Measurements from ENCODE around the gene SF3B1. TPM values are rescaled to one million over a fixed set of nuclear protein-coding genes. Genes with fewer than 3 reads are reported as not detected.

Gene SF3B1
- total RNA-seq, 1 donor from 2014 or later, result 148 TPM

GRCh38 chr2:197427986-197428385, 6.8 kb downstream of the SF3B1 start:
- Histone ChIP-seq H3K36me3 (ENCODE audit: control insufficient read depth, insufficient read depth, low read length) (no peaks in the 10 kb centered on the region), H3K27me3 (ENCODE audit: control insufficient read depth, insufficient read depth, low read length) (no peaks in the 10 kb centered on the region), H3K4me3 (ENCODE audit: low read depth, low read length) (no peak overlapping the region)
- no peak for DNase-seq (ENCODE audit: low read depth)
- TF ChIP-seq CTCF (IDR thresholded peaks at IDR 0.05; ENCODE audit: insufficient read depth, low read length, poor library complexity, severe bottlenecking), result no peak

- Histone ChIP-seq H3K36me3 (ENCODE audit: control insufficient read depth, insufficient read depth, low read length) (no peaks in the 10 kb centered on the region), H3K27me3 (ENCODE audit: control insufficient read depth, insufficient read depth, low read length) (no peaks in the 10 kb centered on the region), H3K4me3 (ENCODE audit: low read depth, low read length) (no peak overlapping the region)
- TF ChIP-seq CTCF (IDR thresholded peaks at IDR 0.05; ENCODE audit: insufficient read depth, low read length, poor library complexity, severe bottlenecking), result no peak
- DNase-seq (ENCODE audit: low read depth), result no peak
Measured at GRCh38 chr2:197426723-197427603, 7.9 kb downstream of the SF3B1 start.

GRCh38 chr2:197425550-197425949, 9.3 kb downstream of the SF3B1 start:
- H3K4me3 ChIP-seq (ENCODE audit: low read depth, low read length), result no peak overlapping the region
- TF ChIP-seq CTCF (IDR thresholded peaks at IDR 0.05; ENCODE audit: insufficient read depth, low read length, poor library complexity, severe bottlenecking), result no peak
- H3K36me3 ChIP-seq (ENCODE audit: control insufficient read depth, insufficient read depth, low read length), result no peaks in the 10 kb centered on the region
- no peak for DNase-seq (ENCODE audit: low read depth)
- no peaks in the 10 kb centered on the region for H3K27me3 ChIP-seq (ENCODE audit: control insufficient read depth, insufficient read depth, low read length)

GRCh38 chr2:197423307-197423706, 11.5 kb downstream of the SF3B1 start:
- Histone ChIP-seq H3K4me3 (ENCODE audit: low read depth, low read length) (no peak overlapping the region), H3K36me3 (ENCODE audit: control insufficient read depth, insufficient read depth, low read length) (no peaks in the 10 kb centered on the region), H3K27me3 (ENCODE audit: control insufficient read depth, insufficient read depth, low read length) (no peaks in the 10 kb centered on the region)
- DNase-seq (ENCODE audit: low read depth), result no peak
- TF ChIP-seq CTCF (IDR thresholded peaks at IDR 0.05; ENCODE audit: insufficient read depth, low read length, poor library complexity, severe bottlenecking), result no peak

GRCh38 chr2:197419438-197419837, 15.4 kb downstream of the SF3B1 start:
- TF ChIP-seq CTCF (IDR thresholded peaks at IDR 0.05; ENCODE audit: insufficient read depth, low read length, poor library complexity, severe bottlenecking), result no peak
- Histone ChIP-seq H3K4me3 (ENCODE audit: low read depth, low read length) (no peak overlapping the region), H3K36me3 (ENCODE audit: control insufficient read depth, insufficient read depth, low read length) (peaks cover 3% of the 10 kb centered on the region), H3K27me3 (ENCODE audit: control insufficient read depth, insufficient read depth, low read length) (no peaks in the 10 kb centered on the region)
- DNase-seq (ENCODE audit: low read depth), result no peak

- DNase-seq (ENCODE audit: low read depth), result no peak
- Histone ChIP-seq H3K36me3 (ENCODE audit: control insufficient read depth, insufficient read depth, low read length) (peaks cover 3% of the 10 kb centered on the region), H3K4me3 (ENCODE audit: low read depth, low read length) (no peak overlapping the region), H3K27me3 (ENCODE audit: control insufficient read depth, insufficient read depth, low read length) (no peaks in the 10 kb centered on the region)
- TF ChIP-seq CTCF (IDR thresholded peaks at IDR 0.05; ENCODE audit: insufficient read depth, low read length, poor library complexity, severe bottlenecking), result no peak
Measured at GRCh38 chr2:197416268-197416667, 18.6 kb downstream of the SF3B1 start.
